ENCODE measurements around the gene GLDC.
"Not testable (repeated sequence)": the region's sequence is repeated elsewhere in the genome, so short reads cannot be mapped to it uniquely, and the experiment has no call there.

The GLDC gene

GRCh38 chr9:6645355-6646292 lies at the start of gene GLDC:
GLDC (minus strand) TSS chr9:6645729; CDS start chr9:6645499, 230 bp downstream.
- DNase-seq, result no peak

DNA sequence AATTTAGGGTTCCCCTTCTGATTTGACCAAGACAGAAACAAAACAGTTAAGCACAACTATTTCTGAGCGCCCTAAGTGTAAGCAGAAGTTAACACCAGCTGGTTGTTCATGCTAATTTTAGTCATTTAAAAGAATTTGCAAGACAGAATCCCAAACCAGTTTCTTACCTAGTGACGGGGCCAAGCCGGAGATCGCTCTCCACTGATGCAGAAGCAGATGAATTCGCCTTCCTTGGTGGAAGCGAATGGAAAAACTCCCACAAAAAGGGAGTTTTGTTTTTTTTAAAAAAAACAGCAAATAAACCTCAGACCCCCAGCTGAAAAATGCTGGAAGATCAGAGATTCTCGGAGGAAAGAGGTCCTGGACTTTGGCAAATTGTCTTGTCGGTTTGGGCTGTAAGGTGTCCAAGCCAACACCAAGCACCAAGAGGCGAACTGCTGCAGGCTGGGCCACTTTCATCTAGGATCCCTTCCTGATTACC lies 47.4 kb upstream of the GLDC start:
- no peak for DNase-seq

- DNase-seq, result no peak
Observed at GRCh38 chr9:6692433-6692832, 46.9 kb upstream of the GLDC start.

GRCh38 chr9:6690675-6691070 lies 45.1 kb upstream of the GLDC start:
- not testable (repeated sequence) for DNase-seq

GRCh38 chr9:6689893-6690674 lies 44.6 kb upstream of the GLDC start:
- DNase-seq, result no peak

DNA sequence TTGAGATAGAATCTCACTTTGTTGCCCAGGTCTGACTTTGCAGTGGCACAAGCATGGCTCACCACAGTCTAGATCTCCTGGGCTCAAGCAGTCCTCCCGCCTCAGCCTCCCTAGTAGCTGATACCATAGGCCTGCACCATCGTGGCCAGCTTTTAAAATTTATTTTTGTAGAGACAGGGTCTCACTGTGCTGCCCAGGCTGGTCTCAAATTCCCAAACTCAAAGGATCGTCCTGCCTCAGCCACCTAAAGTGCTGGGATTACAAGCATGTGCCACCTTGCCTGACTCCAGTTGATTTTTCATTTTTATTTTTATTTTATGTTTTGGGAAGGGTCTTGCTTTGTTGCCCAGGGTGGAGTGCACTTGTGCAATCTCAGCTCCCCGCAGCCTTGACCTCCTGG lies 41.7 kb upstream of the GLDC start:
- DNase-seq, result no peak

DNA sequence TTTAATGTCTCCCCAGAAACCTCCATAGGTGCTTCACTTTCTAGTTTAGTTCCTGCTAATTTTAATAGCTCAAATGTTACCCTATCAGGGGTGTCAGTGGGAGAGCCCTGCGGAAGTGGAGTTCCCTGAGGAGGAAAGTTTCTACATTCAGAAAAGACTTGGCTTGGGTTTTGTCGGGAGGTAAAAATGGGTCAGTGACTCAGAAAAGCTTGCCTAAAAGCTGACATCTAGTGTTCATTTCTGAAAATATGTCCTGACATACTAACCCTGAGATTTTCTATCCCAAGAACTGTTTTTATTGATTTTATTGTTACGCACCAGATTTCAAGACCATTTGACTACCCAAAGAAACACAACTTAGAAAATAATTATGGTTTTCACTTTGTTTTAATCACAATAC lies 40.9 kb upstream of the GLDC start:
- no peak for DNase-seq

DNA sequence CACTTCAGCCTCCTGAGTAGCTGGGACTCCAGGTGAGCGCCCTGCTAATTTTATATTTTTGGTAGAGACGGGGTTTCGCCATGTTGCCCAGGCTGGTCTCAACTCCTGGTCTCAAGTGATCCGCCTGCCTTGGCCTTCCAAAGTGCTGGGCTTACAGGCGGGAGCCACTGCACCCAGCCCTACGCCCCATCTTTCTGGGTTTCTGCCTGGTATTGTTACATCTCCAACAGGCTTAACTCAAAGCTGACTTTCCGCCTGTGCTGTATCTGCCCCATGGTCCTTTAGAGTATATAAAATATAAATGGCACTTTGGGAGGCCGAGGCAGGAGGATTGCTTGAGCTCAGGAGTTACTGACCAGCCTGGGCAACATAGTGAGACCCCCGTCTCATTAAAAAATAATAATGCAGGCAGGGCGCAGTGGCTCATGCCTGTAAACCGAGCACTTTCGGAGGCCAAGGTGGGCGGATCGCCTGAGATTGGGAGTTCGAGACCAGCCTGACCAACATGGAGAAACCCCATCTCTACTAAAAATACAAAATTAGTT lies 36.5 kb upstream of the GLDC start:
- DNase-seq, result no peak

DNA sequence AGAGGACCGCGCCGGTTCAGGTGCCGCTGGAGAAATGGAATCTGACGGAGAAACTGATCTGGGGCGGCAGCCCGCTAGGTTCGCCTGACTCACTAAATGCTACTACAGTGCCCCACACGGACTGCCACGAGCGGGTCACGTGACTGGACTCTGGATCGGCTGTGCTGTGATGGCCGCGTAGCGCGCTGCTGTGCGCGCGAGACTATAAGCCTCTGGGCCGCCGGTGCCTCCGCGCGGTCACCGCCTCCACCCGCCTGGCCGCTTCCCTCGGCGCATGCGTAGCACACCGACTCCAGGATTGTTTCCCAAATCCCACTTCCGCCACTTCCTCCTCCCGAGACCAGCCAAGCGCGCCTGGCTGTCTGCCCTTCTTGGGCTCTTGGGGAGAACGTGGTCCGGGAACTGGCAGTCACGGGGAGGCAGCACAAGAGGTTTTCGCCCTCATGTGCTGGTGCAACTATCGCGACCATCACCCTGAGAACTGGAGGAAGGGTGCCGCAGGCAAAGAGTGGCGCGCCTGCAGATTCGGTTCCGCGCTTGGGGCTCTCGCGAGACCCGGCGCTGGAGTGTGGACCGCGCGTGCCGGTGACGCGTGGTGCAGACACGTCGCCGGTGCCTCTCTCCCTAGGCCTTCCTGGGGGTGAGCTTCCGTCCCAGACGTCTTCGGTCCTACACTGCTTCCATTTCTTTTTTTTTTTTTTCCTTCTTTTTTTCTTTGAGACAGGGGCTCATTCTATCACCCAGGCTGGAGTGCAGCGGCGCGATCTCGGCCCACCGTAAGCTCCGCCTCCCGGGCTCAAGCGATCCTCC lies 35.8 kb upstream of the GLDC start:
- DNase-seq, result peak; percentile 96

DNA sequence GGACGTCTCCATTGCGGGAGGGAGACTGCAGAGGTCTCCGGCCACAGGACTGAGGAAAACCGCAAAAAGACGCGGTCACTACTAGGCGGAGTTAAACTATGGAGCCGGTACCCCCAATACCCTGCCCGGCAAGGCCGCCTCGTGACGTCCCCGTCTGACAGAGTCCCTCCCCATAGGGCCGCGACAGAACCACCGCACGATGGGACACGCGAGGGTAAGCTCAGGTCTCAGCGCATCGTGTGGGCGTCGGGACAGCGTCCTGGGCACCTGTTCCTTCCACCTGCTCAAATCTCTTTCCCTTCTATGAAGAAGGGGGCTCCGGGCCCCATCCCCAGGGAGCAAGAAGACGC lies 35.2 kb upstream of the GLDC start:
- DNase-seq, result peak; percentile 41

DNA sequence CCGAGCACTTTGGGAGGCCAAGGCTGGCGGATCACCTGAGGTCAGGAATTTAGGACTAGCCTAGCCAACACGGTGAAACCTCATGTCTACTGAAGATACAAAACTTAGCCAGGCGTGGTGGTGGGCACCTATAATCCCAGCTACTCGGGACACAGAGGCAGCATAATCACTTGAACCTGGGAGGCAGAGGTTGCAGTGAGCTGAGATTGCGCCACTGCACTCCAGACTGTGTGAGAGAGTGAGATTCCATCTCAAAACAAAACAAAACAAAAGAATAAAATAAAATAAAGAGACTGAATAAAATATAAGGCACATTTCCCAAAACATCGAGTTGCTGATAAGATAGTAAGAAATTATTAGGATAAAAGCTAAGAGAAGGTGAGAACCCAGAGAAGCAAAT lies 32.3 kb upstream of the GLDC start:
- DNase-seq, result no peak

DNA sequence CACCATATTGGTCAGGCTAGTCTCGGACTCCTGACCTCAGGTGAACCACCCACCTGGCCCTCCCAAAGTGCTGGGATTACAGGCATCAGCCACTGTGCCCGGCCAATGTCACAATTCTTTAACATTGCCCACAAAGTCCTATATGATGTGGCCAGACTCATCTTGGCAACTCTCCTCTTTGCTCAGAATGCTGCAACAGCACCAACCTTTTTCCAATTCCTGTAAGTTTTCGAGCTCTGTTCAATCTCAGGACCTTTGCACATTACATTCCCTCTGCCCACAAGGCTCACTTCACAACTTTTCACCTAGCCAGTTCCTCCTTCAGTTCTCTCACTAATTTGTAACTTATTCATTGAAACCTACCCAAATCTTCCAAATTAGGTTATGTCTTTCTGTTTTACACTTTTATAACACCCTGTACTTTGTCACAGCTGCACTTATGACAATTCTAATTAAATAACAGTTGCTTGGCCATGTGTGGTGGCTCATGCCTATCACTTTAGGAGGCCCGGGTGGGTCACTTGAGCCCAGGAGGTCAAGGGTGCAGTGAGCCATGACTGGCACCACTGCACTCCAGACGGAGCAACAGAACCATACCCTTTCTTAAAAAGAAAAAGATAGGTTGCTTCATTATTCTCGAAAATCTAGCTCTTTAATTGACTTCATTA lies 30.9 kb upstream of the GLDC start:
- DNase-seq, result no peak

DNA sequence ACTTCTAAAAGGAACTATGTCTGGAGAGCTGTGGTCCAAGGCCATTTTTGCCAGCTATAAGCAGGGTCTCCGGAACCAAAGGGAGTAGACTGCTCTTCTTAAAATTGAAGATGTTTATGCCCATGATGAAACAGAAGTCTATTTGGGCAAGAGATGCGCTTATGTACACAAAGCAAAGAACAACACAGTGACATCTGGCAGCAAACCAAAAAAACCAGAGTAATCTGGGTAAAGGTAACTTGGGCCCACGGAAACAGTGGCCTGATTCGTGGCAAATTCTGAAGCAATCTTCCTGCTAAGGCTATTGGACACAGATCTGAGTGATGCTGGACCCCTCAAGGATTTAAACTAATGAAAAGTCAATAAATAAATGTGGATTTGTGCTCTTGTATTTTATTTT lies 29.7 kb upstream of the GLDC start:
- DNase-seq, result no peak

GRCh38 chr9:6673326-6674025 lies 27.9 kb upstream of the GLDC start:
- no peak for DNase-seq

GRCh38 chr9:6672118-6672517 lies 26.6 kb upstream of the GLDC start:
- no peak for DNase-seq

GRCh38 chr9:6671416-6671815 lies 25.9 kb upstream of the GLDC start:
- no peak for DNase-seq

GRCh38 chr9:6669881-6670280 lies 24.4 kb upstream of the GLDC start:
- DNase-seq, result no peak

DNA sequence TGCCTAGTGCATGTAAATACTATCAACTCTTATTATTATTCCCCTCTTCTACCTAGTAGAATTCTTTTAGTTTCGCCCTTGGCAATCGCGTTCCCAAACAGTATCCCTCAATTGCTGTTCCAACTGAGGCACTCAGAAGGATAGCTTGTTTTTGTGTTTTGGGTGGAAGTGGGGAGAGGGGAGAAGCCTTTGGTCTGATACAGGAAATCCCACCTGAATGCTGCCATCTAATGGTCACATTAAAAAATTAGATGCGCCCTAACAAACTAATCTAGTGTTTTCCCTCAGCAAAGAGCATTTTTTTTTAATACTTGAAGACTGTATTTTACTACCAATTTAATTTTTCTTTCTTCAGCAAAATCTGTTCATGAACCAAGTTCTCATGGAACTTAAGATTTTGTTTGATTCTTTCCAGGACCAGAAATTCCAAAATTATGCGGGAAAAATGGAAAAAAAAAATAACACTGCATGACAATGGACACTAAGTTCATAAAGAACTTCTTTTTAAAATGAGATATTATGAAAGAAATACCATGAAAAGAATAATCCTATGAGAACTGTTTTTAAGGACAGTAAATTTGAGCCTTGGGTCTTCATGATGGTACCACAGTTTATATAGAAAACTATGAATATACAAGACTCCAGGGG lies 22.2 kb upstream of the GLDC start:
- DNase-seq, result peak; percentile 24

- DNase-seq, result no peak
Observed at GRCh38 chr9:6667080-6667479, 21.6 kb upstream of the GLDC start.

DNA sequence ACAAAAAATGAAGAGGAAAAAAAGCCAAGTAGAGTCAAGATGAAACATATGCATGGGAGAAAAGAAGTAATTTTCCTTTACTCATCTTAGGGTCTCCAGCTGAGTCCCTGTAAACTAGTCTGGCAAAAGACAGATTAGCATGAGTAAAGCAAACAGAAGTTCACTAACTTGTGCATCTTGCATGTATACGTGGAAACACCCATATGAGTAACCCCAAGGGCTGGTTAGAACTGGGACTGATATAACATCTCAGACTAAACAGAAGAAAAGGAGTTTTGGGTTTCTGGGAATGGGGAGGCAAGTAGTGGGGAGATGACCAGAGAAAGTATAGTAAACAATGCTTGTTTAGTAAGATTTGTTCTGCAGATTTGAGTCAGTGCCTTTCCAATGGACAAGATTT lies 20.1 kb upstream of the GLDC start:
- DNase-seq, result no peak

- no peak for DNase-seq
Observed at GRCh38 chr9:6664204-6664680, 18.7 kb upstream of the GLDC start.

All from NCI-H1105 (cell line).